Stimulated activated CD4-positive, alpha-beta T cell treated with anti-CD3 and anti-CD28 coated beads, Interleukin-4, amount 100 ng/mL, for 48 hours (primary cell): ENCODE data around the gene ZNF26.

Experiments
- DNase-seq, 2 donors: peaks; one replicate each; pipeline ENCODE4 v3.0.0-alpha.2; 2020; ENCODE audit warnings: low read depth in 2 of 2

ZNF26 gene

GRCh38 chr12:133073836-133074235 lies 87.7 kb downstream of the ZNF26 start:
- DNase-seq = no peak
